A673 (cell line): ENCODE measurements around the gene CPE. TPM values are rescaled to one million over a fixed set of nuclear protein-coding genes. Genes with fewer than 3 reads are reported as not detected.
A peak's percentile ranks its signal among the peaks of the same experiment; 100 is the strongest.

ENCODE experiments used
- BruUV-seq: library from RNA; stranded (reverse); fragments of 400-500 nt; replicated peaks from 2 replicates; lab custom pipeline; 2021; lab: Mats Ljungman, UMichigan
- CTCF ChIA-PET: fragments of 300-600 bp; sonication (Branson Sonifier 250); formaldehyde crosslinking; loops from one replicate; lab custom pipeline; 2022; ENCODE audit warnings: antibody characterized with exemption; lab: Charles Lee
- POLR2A ChIA-PET: fragments of 300-600 bp; sonication (Branson Sonifier 250); formaldehyde crosslinking; loops from one replicate; lab custom pipeline; 2022; ENCODE audit warnings: antibody characterized with exemption; ENCODE audit not compliant: low non-redundant PET; lab: Charles Lee
- DNase-seq: peaks from one replicate; pipeline ENCODE4 v3.0.0-alpha.2; 2015; ENCODE audit warnings: low spot score
- H3K27ac ChIP-seq: fragments of 200-600 bp; sonication (generic); 2 replicates; pipeline ENCODE4 v1.5.1; 2016; ENCODE audit warnings: mixed run types, low read depth, mild to moderate bottlenecking, mixed read lengths, antibody characterized with exemption, low read length; ENCODE audit not compliant: poor library complexity, severe bottlenecking
- H3K27me3 ChIP-seq: fragments of 200-600 bp; sonication (generic); replicated peaks from 2 replicates; pipeline ENCODE4 v1.6.1; 2017; ENCODE audit warnings: mixed run types, low read depth, mild to moderate bottlenecking, mixed read lengths, antibody characterized with exemption, low read length; ENCODE audit not compliant: insufficient read depth, poor library complexity
- H3K36me3 ChIP-seq: fragments of 200-600 bp; sonication (generic); 2 replicates; pipeline ENCODE4 v1.6.1; 2016; ENCODE audit warnings: mixed run types, mild to moderate bottlenecking, mixed read lengths, antibody characterized with exemption, low read length; ENCODE audit not compliant: insufficient read depth, poor library complexity, severe bottlenecking
- H3K4me1 ChIP-seq: fragments of 200-600 bp; sonication (generic); 2 replicates; pipeline ENCODE4 v1.6.1; 2017; ENCODE audit warnings: mixed run types, mild to moderate bottlenecking, mixed read lengths, antibody characterized with exemption, low read length; ENCODE audit not compliant: insufficient read depth, poor library complexity, severe bottlenecking
- H3K4me3 ChIP-seq: fragments of 200-600 bp; sonication (generic); 2 replicates; pipeline ENCODE4 v1.5.1; 2016; ENCODE audit warnings: low read depth, mixed run types, mild to moderate bottlenecking, mixed read lengths, low read length; ENCODE audit not compliant: poor library complexity, severe bottlenecking
- H3K9me3 ChIP-seq: fragments of 200-600 bp; sonication (generic); 2 replicates; pipeline ENCODE4 v1.6.1; 2016; ENCODE audit warnings: mixed run types, low read depth, mild to moderate bottlenecking, mixed read lengths, antibody characterized with exemption, low read length; ENCODE audit not compliant: poor library complexity, severe bottlenecking
- CTCF ChIP-seq: fragments of 300-800, 200-600 bp; sonication (generic); conservative IDR thresholded peaks from 2 replicates; pipeline ENCODE4 v1.5.1; 2017; ENCODE audit warnings: low read depth, mild to moderate bottlenecking, antibody characterized with exemption, low read length, moderate library complexity, mixed read lengths
- EZH2 ChIP-seq: fragments of 200-600 bp; sonication (generic); IDR thresholded peaks from 2 replicates; pipeline ENCODE4 v1.6.1; 2017; ENCODE audit warnings: borderline replicate concordance, low read depth, mild to moderate bottlenecking, mixed read lengths, antibody characterized with exemption, low read length; ENCODE audit not compliant: poor library complexity, severe bottlenecking
- intact Hi-C: fragments of 100-400 bp; cut with micrococcal nuclease; formaldehyde crosslinking; loops from one replicate; pipeline ENCODE4 v1.10.0; 2022; ENCODE audit not compliant: unreplicated experiment
- total RNA-seq: library from RNA; stranded (reverse); gene quantifications from 2 replicates; pipeline ENCODE4 v1.2.3, GENCODE V29; 2021

CPE gene
- total RNA-seq, 1 experiment from 2014 or later = 27.2 TPM

GRCh38 chr4:165393704-165394103 lies 14.9 kb downstream of the CPE start:
- no TSS peak for BruUV-seq
- intact Hi-C loops = no loop called here
- no peak for DNase-seq
- no peak overlapping the region for H3K4me3 ChIP-seq
- no peaks in the 10 kb centered on the region for H3K9me3 ChIP-seq
- ChIA-PET CTCF (no interaction called here), POLR2A (no interaction called here)
- no peaks in the 10 kb centered on the region for H3K36me3 ChIP-seq
- no peaks in the 10 kb centered on the region for H3K27me3 ChIP-seq
- no peak overlapping the region for H3K27ac ChIP-seq
- H3K4me1 ChIP-seq = peaks cover 19% of the 10 kb centered on the region
- no peak for TF ChIP-seq CTCF
- TF ChIP-seq EZH2 = no peak

GRCh38 chr4:165394275-165394674 lies 15.5 kb downstream of the CPE start:
- Histone ChIP-seq H3K4me3 (no peak overlapping the region), H3K27ac (no peak overlapping the region), H3K36me3 (no peaks in the 10 kb centered on the region), H3K9me3 (no peaks in the 10 kb centered on the region), H3K27me3 (no peaks in the 10 kb centered on the region), H3K4me1 (peaks cover 25% of the 10 kb centered on the region)
- intact Hi-C loops = no loop called here
- ChIA-PET POLR2A (no interaction called here), CTCF (no interaction called here)
- no TSS peak for BruUV-seq
- TF ChIP-seq EZH2 (no peak), CTCF (no peak)
- no peak for DNase-seq

GRCh38 chr4:165398570-165398969 lies 19.8 kb downstream of the CPE start:
- CTCF ChIA-PET = no interaction called here
- DNase-seq = peak; percentile 94
- Histone ChIP-seq H3K27ac (no peak overlapping the region), H3K9me3 (no peaks in the 10 kb centered on the region), H3K36me3 (no peaks in the 10 kb centered on the region), H3K4me1 (peaks cover 26% of the 10 kb centered on the region), H3K27me3 (no peaks in the 10 kb centered on the region), H3K4me3 (peak overlapping the region; percentile 24)
- TF ChIP-seq CTCF = no peak
- no peak for TF ChIP-seq EZH2
- POLR2A ChIA-PET = interaction anchor here (0.6 kb wide), 1 partner anchor 37 kb away, joined by 3 read pairs; no protein-coding TSS in a partner anchor
- intact Hi-C loops = no loop called here
- BruUV-seq = no TSS peak
